ENCODE data around the gene ATOH8.

DNA sequence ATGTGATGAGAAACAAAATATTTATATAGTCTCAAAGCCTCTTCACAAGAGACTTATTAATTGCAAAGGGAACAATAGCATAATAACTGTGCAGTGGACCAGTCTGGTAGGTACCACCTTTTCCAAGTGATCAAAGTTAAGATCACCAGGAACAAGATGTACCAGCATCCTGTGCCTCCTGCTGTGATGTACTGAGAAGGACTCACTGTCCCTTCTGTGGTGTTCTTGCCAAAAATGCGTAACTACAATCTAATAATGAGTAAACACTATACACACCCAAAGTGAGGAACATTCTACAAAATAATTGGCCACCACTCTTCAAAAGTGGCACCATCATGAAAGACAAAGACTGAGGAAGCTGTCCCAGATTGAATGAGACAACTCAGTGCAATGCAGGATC is 45.1 kb upstream of the ATOH8 start:
- TF ChIP-seq, protein P1, sequence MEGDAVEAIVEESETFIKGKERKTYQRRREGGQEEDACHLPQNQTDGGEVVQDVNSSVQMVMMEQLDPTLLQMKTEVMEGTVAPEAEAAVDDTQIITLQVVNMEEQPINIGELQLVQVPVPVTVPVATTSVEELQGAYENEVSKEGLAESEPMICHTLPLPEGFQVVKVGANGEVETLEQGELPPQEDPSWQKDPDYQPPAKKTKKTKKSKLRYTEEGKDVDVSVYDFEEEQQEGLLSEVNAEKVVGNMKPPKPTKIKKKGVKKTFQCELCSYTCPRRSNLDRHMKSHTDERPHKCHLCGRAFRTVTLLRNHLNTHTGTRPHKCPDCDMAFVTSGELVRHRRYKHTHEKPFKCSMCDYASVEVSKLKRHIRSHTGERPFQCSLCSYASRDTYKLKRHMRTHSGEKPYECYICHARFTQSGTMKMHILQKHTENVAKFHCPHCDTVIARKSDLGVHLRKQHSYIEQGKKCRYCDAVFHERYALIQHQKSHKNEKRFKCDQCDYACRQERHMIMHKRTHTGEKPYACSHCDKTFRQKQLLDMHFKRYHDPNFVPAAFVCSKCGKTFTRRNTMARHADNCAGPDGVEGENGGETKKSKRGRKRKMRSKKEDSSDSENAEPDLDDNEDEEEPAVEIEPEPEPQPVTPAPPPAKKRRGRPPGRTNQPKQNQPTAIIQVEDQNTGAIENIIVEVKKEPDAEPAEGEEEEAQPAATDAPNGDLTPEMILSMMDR (IDR thresholded peaks at IDR 0.05), result no peak
- no peak for TF ChIP-seq POLR2A (IDR thresholded peaks at IDR 0.05)

All from esophagus squamous epithelium (tissue), 4 donors.